GM19240 (cell line): ENCODE data around the gene DNM3.

Experiments
- DNase-seq: peaks from one replicate; pipeline ENCODE4 v3.0.0; 2011; ENCODE audit warnings: low spot score; ENCODE audit not compliant: insufficient read length

DNM3 gene

DNA sequence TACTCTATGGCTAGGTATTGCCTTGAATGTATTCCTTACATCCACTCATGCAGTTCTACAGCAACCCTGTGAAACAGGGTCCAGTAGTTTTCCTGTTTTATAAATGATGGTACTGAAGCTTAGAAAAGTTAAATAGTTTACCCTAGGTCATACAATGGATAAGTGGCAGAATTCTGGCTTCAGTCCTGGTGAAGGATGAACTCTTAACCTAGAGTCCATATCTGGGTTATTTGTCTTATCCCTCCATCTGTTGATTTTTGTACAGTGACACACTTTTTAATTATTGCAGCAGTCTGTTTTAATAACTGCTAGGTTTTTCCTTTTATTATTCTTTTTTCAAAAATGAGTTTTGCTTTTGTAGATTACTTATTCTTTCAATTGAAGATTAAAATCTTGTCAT, 263.9 kb downstream of the DNM3 start:
- DNase-seq, result no peak

DNA sequence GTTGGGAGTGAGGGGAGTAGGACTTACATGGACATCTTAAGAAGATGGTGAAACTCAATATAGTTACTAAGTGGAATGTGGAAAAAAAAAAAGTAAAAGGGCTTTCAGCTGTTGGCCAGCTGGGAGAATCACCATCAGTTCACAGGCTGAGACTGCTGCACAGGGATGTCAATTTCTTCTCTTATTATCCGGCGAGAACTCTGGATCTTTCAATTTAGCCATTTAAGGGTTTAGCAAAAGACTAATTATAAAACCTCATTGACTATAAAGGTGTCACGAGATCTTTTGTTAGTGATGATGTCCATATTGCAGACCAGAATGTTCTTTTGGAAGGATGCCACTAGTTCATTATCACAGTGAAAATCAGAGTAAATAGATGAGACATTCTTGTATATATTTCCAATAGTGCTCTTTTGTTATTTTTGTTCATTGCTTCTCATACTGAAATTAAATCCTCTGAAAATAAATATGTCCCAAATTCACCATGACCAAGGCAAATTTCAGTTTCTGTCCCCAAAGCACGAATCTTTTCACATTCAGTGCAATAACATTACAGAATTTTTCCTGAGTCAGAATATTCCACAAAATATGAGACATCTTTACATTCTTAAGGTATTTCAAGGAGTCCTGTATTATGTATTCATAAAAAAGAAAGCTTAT, 266.1 kb downstream of the DNM3 start:
- DNase-seq, result no peak

DNA sequence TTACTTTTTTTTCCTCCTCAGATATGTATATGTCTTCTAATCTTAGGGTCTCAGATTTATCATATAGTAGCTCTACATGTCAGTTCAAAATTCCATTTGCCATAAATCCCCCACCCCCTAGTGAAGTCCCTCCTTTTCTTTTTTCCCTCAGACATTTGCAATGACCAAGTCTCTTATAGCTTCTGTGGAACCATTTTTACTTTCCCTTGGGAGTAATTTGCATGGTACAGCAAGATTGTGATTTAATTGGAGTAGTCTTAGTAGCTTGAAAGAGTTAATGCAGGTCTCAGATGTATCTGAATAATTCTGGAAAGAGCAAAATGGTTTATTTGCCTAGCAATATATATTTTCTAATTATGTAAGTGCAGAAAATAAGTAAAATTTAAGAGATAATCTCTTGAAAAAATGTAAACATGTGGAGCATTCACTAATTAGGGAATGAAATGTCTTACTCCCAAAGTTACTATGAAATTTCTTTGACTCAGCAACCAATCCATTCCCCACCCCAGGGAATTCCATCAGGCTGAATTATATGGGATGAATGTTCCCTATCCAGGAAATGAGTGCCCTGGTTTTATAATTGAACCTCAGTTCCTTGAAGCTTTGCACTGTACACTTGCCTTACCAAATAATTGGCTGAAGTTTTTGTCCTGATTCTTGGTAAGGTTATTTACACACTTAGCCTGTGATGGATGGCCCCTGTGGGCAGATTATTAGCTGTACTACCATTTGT, 267.0 kb downstream of the DNM3 start:
- no peak for DNase-seq

DNA sequence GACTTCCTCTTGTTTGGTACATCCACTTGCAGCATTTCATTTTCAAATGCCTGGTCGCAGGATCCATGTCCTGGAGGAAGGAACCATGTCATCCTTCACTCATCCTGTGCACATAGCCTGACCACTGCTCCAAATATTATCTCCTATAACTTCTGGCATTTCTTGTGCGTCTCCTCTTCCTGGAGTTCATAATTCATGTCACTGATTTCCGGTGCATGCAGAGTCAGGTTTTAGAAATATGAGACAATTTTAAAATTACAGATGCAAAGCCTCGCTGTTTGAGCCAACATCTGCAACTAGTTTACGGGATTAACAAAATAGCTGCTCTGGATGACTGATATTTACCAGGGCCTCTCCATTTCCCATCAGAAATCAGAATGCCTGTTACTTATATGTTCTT, 268.1 kb downstream of the DNM3 start:
- no peak for DNase-seq

DNA sequence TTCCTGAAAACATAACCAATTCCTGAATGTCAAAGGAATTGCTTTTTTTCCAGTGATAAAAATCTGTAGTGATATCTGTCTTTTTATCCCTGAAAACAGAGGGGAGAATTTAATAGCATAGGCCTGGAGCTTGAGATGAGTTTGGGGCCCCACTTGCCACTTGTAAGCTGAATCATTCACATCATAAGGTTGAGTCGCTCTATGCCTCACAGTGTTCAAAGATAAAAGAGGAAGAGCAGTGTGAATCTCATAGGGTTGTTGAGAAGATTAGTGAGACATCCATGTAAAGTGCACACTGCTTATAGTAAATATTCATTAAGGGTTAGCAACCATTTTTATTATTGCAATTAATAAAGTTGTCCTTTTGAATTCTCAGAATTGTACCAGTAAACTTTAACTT, 271.3 kb downstream of the DNM3 start:
- no peak for DNase-seq

DNA sequence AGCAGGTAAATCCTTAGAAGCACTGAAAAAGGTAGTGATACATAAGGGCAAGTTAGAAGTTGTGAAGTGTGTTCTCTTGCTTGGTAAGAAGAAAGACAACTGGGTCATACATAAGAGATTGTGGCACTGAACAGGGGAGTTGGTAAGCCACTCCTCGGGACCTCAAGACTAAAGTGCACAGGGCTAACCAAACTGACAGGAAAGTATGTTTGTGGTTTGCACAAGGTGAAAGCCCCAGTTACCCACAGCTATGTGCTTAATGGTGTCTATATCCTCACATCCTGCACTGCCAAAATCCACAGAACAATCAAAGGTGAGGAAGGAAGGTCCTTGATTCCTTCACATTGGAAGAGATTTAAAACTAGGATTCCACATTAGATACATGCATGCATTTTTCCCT, 276.5 kb downstream of the DNM3 start:
- DNase-seq, result no peak

DNA sequence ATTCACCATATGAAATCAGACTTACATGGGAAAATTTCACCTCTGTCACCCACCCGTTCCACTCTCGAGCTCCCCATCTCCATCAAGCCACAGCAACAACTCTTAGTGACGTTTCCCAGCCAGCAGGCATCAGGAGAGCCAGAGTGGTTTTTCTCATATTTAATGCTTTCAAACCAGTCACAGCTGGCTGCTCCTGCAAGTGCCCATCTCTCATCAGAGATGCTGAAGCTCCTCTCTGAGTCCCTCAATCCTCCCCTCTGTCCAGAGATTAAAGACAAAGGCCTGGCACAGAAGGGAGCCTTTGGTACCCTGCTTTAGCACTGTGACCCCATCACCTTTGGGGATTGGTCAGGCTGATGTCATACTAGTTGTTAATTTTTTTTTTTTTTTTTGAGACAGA, 277.3 kb downstream of the DNM3 start:
- DNase-seq, result no peak

DNA sequence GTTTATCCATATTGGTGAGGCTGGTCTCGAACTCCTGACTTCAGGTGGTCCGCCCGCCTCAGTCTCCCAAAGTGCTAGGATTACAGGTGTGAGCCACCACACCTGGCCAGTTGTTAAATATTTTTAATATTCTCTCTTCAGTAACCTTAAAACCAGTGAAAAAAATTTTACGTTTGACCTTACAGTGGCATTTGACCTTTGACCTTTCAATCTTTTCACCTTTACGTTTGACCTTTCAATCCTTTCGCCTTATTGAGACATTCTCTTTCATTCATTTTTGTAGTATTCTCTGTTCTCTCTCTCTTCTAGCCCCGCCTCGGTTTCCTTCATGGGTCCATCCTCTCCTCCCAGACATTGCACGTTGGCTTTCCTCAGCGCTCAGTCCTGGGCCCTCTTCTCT, 277.9 kb downstream of the DNM3 start:
- no peak for DNase-seq

DNA sequence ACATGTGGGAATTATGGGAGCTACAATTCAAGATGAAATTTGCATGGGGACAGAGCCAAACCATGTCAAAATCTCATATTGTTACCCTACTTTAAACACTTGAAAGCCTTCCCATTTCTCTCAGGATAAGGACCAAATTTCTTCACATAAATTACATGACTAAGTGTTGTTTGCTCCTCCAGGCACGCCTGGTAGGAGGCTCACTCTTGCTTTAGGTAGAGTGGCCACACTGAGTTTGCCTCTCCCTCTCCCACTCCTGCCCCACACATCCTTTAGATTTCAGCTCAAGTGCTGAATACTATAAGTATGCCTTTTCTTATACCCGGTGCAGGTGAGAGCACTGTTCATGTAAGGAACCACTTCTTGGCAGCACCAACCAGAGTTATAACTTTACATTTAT, 279.1 kb downstream of the DNM3 start:
- DNase-seq, result no peak

DNA sequence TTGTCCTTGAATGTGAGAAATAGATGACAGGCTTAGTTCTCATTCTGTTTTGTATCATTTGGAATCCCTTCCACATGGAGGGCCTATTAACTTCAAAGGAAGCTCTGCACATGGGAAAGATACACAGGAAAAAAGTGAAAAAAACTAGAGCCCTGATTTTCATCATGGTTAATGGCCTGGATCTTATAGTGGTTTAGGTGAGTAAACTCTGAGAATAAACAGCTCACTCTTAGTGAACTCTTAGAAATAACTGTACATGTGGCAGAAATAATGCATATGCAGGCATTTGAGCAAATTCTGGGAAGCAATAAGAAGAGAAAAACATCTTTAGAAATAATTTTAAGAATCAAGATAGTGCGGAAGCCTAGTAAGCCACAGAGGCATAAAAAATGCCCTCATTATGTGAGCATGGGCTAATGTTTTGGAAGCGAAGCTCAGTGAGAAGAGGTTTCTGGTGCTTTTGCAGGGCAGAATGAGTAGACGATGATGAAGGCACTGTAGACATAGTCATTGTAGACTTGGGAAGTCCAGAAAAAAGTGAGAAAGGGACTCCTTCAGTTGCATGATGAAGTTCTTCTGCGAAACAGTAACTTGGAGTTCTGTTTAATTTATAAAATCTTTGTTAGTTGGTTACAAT, 279.9 kb downstream of the DNM3 start:
- DNase-seq, result no peak

DNA sequence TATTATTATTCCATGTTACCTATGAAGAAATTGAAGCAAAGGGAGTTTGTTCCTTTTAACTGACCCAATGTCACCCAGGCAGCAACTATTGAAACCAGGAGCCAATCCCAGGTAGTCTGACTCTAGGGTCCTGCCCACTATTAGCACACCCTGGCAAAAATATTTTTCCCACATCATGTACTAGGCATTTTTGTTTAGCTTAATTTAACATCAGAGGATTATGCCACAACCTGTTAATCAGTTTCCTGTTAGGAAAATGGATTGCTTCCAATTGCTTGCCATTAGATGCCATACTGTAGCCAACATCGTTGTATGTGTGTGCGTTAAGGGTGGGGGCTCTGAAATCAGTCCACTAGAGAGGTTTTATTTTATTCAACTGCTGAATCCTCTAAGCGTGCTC, 281.1 kb downstream of the DNM3 start:
- DNase-seq, result no peak

DNA sequence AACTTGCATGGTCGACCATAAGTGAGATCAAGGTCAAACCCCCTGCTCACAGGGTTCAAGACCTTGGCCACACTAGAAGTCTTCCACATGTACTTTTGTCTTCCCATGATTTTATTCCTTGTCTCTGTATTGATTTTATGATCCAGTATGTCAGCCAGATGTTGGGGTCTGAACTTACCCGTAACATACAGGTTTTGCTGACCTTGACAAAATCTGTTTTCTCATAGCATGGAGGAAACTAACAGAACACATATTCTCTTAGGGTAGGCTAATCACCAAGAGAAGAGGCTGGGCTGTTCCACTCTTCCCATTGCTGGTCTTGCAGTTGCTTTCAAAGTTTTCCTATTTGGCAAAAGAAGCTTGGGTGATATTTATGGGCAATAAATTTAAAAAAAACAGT, 284.0 kb downstream of the DNM3 start:
- no peak for DNase-seq

DNA sequence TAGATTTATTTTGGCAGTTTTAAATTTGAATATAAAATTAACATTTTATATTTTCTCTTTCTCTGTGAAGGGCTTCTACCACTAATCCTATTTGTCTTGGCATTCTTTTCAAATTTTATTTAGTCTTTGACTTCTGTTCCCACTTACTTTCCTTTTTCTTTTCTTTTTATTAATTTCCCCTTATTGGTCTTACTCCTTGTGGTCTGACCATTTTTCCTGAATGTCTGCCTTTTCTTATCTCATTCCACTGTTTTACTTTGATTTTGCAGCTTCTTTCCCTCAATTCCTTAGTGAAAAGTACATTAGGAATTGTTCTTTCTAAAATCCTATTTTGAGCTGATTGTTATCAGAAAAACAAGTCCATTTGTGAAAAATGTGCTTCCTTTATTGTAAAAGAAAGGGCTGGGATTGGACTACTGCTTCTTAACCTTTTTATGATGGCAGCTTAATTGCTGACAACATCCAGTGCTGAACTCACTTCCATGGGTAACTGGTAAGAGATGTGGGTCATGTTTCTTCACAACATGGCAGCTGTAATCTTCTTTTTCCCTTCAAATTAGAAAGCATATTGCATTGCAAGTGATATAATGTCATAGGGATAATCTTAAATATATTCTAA, 284.6 kb downstream of the DNM3 start:
- DNase-seq, result no peak

DNA sequence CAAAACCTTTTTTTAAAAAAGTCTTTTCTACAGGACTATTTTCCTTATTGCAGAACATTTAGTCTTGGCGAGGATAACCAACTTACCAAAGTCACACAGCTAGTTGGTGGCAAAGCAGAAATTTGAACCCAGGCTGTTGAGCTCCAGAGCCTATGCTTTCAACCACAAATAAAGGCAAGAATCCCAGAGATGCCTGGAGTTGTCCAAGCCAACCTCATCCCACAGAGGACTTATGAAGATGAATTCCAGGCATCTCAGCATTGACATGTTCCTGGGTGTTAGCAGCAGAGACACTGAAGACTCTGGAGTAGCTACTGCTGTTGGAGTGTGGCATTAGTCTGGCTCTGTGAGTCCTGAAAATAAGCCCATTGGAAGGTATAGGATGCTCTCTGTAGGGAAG, 291.5 kb downstream of the DNM3 start:
- DNase-seq, result no peak

DNA sequence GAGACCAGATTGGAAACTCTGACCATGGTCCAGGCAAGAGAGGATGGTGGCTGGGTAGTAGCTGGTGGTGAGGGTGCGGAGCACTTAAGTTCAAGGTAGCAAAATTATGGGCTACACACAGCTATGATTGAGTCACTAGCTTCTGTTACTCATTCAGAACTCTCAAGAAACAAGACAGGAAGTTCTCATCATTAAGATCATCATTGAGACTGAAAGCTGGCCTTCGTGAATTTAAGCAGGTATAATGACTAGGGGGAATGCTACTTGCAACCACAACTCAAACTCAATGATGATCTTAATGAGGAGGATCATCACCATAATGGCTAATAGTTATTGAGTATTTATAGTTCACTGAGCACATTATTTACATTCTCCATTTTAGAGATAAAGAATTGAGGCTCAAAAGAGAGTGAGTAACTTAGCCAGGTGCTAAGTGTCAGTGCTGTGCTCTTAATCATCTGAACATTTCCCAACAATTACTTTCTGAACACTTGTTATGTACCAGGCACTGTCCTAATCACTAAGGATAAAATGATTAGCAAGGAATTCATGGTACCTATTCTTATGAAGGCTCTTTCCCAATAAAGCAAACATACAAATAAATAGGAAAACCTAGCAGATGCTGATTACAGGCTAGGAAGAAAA, 292.9 kb downstream of the DNM3 start:
- DNase-seq, result no peak

DNA sequence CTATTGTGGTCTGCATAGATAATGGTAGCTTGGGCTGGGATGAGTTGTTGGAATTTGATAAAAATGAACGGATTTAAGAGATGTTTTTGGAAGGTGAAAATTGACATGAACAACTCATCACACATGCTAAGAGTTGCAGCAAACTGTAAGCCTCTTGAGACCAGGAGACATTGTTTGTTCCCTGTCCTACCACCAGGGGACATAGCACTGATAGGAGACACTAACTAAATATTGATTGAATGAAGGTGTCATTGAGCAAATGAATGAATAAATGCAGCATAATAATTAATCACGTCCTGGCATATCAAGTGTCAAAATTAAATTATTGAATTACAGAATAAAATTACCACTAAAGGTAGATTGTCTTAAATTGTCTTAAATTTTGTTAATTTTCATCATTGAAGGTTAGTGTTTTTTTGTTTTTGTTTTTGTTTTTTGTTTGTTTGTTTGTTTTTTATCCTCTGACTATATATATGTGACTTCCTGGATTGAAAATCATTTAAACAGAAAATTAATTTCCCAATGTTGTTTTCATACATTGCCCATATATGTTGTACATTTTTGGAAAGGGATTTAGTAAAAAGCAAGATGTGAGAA, 293.9 kb downstream of the DNM3 start:
- no peak for DNase-seq

DNA sequence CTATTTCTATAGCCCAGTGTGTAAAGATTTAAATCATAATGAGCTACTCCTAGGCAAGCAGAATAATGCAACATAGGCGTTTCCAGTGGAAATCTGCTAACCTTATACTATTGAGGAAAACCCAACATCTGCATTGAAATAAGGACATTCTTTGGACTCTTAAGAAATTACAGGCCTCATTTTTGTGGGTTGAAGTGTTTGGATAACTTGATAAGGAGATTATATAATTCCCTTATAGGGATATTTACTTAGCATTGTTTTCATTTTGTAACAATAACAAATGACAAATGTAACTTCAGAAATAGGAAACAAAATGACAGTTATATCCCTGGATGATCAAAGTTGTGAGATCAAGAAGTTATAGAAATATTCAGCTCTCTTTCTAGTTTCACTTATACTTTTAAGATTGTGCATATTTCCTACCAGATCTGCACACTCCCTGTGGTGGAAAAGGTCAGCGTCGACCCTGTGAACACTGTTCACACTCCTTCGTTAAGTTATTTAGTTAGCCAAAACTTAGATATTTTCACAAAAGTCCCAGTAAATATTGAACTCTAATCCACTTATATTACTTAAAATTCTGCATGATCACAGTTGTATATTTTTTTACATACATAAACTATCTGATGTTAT, 294.8 kb downstream of the DNM3 start:
- DNase-seq, result no peak

DNA sequence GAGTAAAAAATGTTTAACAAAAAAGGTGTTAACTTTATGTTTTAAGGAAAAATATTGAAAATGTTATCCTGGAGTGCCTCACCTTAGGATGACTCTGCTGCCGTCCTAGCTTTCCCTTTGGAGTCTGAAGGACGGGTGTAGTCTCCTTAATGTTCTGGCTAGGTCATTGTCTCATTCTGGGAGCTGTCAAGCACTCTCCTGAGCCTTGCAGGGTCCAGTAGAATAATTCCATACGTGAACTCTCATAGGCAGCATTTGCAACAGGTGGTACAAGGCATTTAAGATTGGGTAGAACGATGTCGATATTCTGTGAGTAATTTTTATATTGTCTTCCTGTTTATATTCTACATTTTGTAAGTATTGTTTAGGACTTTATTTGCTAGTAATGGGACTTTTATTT, 295.6 kb downstream of the DNM3 start:
- DNase-seq, result no peak

DNA sequence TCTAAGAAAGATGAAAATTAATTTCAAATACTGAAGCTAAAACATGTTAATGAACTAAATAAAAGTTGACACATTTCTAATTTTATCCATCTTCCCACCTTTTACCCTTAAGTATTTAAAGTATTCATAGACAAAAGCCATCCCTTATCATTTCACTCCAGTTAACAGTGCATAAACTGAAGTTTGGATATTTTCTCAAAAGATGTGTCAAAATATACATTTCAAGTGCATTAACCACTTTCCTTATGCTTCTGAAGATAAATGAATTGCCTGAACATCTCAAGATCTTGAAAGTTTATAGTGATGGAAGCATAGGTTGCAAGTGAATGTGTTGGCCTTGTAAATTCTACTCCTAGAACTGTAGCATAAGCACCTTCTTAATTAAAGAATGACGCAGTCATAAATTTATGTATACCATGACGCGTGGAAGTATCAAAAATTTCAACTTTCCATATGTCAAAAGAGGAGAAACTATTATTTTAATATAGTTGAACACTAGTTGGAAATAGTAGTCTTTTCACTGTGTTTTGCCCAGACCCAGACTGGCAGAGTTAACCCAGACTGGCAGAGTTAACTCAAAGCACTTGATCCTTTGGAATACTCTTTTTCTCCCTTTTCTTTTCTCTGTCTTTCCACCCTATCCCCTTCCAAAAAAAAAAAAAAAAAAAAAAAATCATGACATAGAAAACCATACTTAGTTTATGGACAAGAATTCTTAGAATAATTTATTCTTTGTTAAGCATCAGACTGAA, 296.6 kb downstream of the DNM3 start:
- no peak for DNase-seq

DNA sequence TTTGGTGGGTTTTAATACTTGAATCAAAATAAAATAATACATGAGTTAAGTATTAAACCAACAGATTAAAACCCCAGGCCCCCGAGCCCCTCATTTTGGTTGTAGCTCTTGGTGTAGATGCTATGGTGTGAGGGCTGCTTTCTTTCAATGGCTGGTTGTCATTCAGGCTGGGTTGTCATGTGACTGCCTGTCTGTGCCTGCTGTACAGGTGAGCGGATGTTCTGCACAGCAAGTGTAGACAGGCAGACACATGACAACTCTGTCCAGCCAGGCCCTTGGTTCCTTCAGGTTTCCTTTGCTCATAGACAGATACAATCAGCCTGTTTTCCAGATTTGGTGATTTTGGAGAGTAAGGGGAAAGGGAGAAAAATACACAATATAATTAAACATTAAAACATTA, 297.3 kb downstream of the DNM3 start:
- DNase-seq, result no peak
